HepG2 (cell line): ENCODE measurements around the gene ZSCAN26. TPM values are rescaled to one million over a fixed set of nuclear protein-coding genes. Genes with fewer than 3 reads are reported as not detected.

Experiments used
- ARID3A ChIP-seq: IDR thresholded peaks from 2 replicates; pipeline ENCODE4 v1.6.1; 2012; ENCODE audit warnings: low read depth, low read length, improper control_type of control experiment
- ARID5B ChIP-seq: IDR thresholded peaks from 2 replicates; pipeline ENCODE4 v1.4.0; 2020; ENCODE audit warnings: mild to moderate bottlenecking, missing genetic modification reagents
- ARNT ChIP-seq: fragments of 450-650 bp; IDR thresholded peaks from 2 replicates; pipeline ENCODE4 v1.6.1; 2017
- ARNT2 ChIP-seq: sonication (generic); formaldehyde crosslinking; IDR thresholded peaks from 2 replicates; pipeline ENCODE4 v1.8.0; 2022; ENCODE audit warnings: mild to moderate bottlenecking, low read depth, missing genetic modification reagents, moderate library complexity
- FLYWCH1 ChIP-seq: sonication (generic); formaldehyde crosslinking; IDR thresholded peaks from 2 replicates; pipeline ENCODE4 v1.8.1; 2023; ENCODE audit warnings: mild to moderate bottlenecking, missing genetic modification reagents
- HMGXB4 ChIP-seq, 2 experiments: sonication (generic) in 1 of 2; formaldehyde crosslinking in 1 of 2; IDR thresholded peaks; 2 replicates each; pipeline versions ENCODE4 v1.4.0 to v1.6.1; 2018 to 2020; ENCODE audit warnings: missing genetic modification reagents in 2 of 2, borderline replicate concordance in 1 of 2, low read depth in 1 of 2, mild to moderate bottlenecking in 1 of 2, missing biosample characterization in 1 of 2
- KDM1A ChIP-seq: IDR thresholded peaks from 2 replicates; pipeline ENCODE4 v1.6.1; 2016; ENCODE audit warnings: missing compliant biosample characterization
- KMT2B ChIP-seq: IDR thresholded peaks from 2 replicates; pipeline ENCODE4 v1.6.1; 2016; ENCODE audit warnings: missing genetic modification reagents, missing compliant biosample characterization
- MAFF ChIP-seq: IDR thresholded peaks from 2 replicates; pipeline ENCODE4 v1.6.1; 2011; ENCODE audit warnings: low read depth, low read length, improper control_type of control experiment
- MTA3 ChIP-seq: sonication (generic); formaldehyde crosslinking; IDR thresholded peaks from 2 replicates; pipeline ENCODE4 v1.4.0; 2020; ENCODE audit warnings: missing genetic modification reagents
- PPARG ChIP-seq: conservative IDR thresholded peaks from 2 replicates; pipeline ENCODE4 v1.6.1; 2016; ENCODE audit warnings: missing biosample characterization, missing genetic modification reagents
- REL ChIP-seq: sonication (generic); formaldehyde crosslinking; conservative IDR thresholded peaks from 2 replicates; pipeline ENCODE4 v1.8.0; 2022; ENCODE audit warnings: mild to moderate bottlenecking, missing genetic modification reagents, moderate library complexity
- TCF7 ChIP-seq: sonication (generic); IDR thresholded peaks from 2 replicates; pipeline ENCODE4 v1.6.1; 2016; ENCODE audit warnings: antibody characterized with exemption, low read depth
- ZGPAT ChIP-seq: IDR thresholded peaks from 2 replicates; pipeline ENCODE4 v1.6.1; 2016; ENCODE audit warnings: mild to moderate bottlenecking
- ZNF136 ChIP-seq: sonication (generic); formaldehyde crosslinking; IDR thresholded peaks from 2 replicates; pipeline ENCODE4 v1.8.1; 2022; ENCODE audit warnings: low read depth, mild to moderate bottlenecking, moderate library complexity, missing genetic modification reagents
- ZNF530 ChIP-seq: sonication (generic); formaldehyde crosslinking; IDR thresholded peaks from 2 replicates; pipeline ENCODE4 v1.5.0; 2020; ENCODE audit warnings: low read depth, mild to moderate bottlenecking, missing genetic modification reagents
- ZNF597 ChIP-seq: sonication (generic); formaldehyde crosslinking; IDR thresholded peaks from 2 replicates; pipeline ENCODE4 v1.5.0; 2020; ENCODE audit warnings: missing genetic modification reagents
- ZNF629 ChIP-seq: sonication (generic); formaldehyde crosslinking; conservative IDR thresholded peaks from 2 replicates; pipeline ENCODE4 v1.5.0; 2020; ENCODE audit warnings: missing genetic modification reagents
- ZNF672 ChIP-seq: sonication (generic); formaldehyde crosslinking; IDR thresholded peaks from 2 replicates; pipeline ENCODE4 v1.8.1; 2022; ENCODE audit warnings: missing genetic modification reagents
- ZNF761 ChIP-seq: sonication (generic); formaldehyde crosslinking; conservative IDR thresholded peaks from 2 replicates; pipeline ENCODE4 v1.4.0; 2020; ENCODE audit warnings: mild to moderate bottlenecking, missing genetic modification reagents
- ZNF777 ChIP-seq: sonication (generic); formaldehyde crosslinking; IDR thresholded peaks from 2 replicates; pipeline ENCODE4 v1.4.0; 2020; ENCODE audit warnings: missing genetic modification reagents
- polyA plus RNA-seq, 8 experiments: library from polyadenylated mRNA; depleted of rRNA in 3 of 8; stranded (reverse) in 7 of 8; unstranded in 1 of 8; fragments of >200 nt; fragmentation: Illumina TruSeq in 4 of 8; extraction: Trizol in 4 of 8; gene quantifications; 2 replicates each; pipeline versions ENCODE4 v1.2.1 to v1.2.3, GENCODE V29; 2011 to 2016; ENCODE audit warnings: low read depth in 4 of 8, missing spikeins in 1 of 8, mixed read lengths in 1 of 8; ENCODE audit not compliant: insufficient read depth in 1 of 8
- total RNA-seq, 5 experiments: library from RNA; depleted of rRNA; stranded (reverse); fragments of >200 nt; fragmentation: Illumina TruSeq; extraction: Trizol; gene quantifications; 2 replicates each; pipeline ENCODE4 v1.2.3, GENCODE V29; 2016; ENCODE audit warnings: low read depth in 1 of 5

Gene ZSCAN26
- total and polyA plus RNA-seq, 2 of the 13 experiments (the other 11 are each of a cell fraction or from before 2014, with no cell fraction given): 12.0 to 15.6 TPM

- peak; percentile 73; the same call in 1 of the 2 replicates for TF ChIP-seq ZGPAT (CRISPR knock-in tag)
- no peak for TF ChIP-seq ZNF672 (CRISPR knock-in tag)
- TF ChIP-seq ZNF629 (CRISPR knock-in tag): peak; percentile 92
- TF ChIP-seq ZNF777 (CRISPR knock-in tag): no peak
- no peak for TF ChIP-seq ARNT
- no peak for TF ChIP-seq ZNF530
- TF ChIP-seq MAFF: 0 out of 2 replicates have a peak, but pooled peaks have one; percentile 3
- no peak for TF ChIP-seq ARID3A
- TF ChIP-seq PPARG: peak; percentile 81
- no peak for TF ChIP-seq ARNT2 (CRISPR knock-in tag)
- no peak for TF ChIP-seq MTA3
- TF ChIP-seq FLYWCH1 (CRISPR knock-in tag): no peak
- no peak for TF ChIP-seq TCF7
- peak; percentile 57; the same call in 1 of the 2 replicates for TF ChIP-seq KMT2B (CRISPR knock-in tag)
- TF ChIP-seq HMGXB4 (CRISPR knock-in tag; IDR thresholded peaks at IDR 0.05; ENCODE audit: borderline replicate concordance in 1 of 2, low read depth in 1 of 2): peak; percentile 37 to 44; a peak in 1 of 4 replicates
- TF ChIP-seq ZNF136: 0 out of 2 replicates have a peak, but pooled peaks have one; percentile 46
- 0 out of 2 replicates have a peak, but pooled peaks have one; percentile 13 for TF ChIP-seq KDM1A (CRISPR knock-in tag)
- TF ChIP-seq REL (CRISPR knock-in tag): no peak
- TF ChIP-seq ARID5B (CRISPR knock-in tag): peak; percentile 87
- no peak for TF ChIP-seq ZNF597 (CRISPR knock-in tag)
- TF ChIP-seq ZNF761: 0 out of 2 replicates have a peak, but pooled peaks have one; percentile 54
These were observed 57.0 kb downstream of the ZSCAN26 start (continued) for GRCh38 chr6:28323813-28324424.
